Tibial nerve (tissue), 4 donors: ENCODE data around the gene PPP1R7.

Experiments
- EP300 ChIP-seq, 2 donors: sonication (generic); formaldehyde crosslinking; IDR thresholded peaks; one replicate each; pipeline ENCODE4 v1.6.1; 2017; ENCODE audit warnings: antibody characterized with exemption in 2 of 2, mild to moderate bottlenecking in 1 of 2
- POLR2A ChIP-seq, 2 donors: fragments of 450-650 bp; IDR thresholded peaks; one replicate each; pipeline ENCODE4 v1.6.1; 2017; ENCODE audit warnings: antibody characterized with exemption in 2 of 2, mild to moderate bottlenecking in 2 of 2, moderate library complexity in 2 of 2
- TF ChIP-seq, protein P1 (sequence below), 5 experiments: fragments of 200-600 bp in 3 of 5; fragments of 450-650 bp in 2 of 5; sonication (generic) in 3 of 5; IDR thresholded peaks; one replicate each; pipeline ENCODE4 v1.5.1; 2016 to 2019; ENCODE audit warnings: antibody characterized with exemption in 5 of 5, mild to moderate bottlenecking in 3 of 5, moderate library complexity in 2 of 5

DNA sequence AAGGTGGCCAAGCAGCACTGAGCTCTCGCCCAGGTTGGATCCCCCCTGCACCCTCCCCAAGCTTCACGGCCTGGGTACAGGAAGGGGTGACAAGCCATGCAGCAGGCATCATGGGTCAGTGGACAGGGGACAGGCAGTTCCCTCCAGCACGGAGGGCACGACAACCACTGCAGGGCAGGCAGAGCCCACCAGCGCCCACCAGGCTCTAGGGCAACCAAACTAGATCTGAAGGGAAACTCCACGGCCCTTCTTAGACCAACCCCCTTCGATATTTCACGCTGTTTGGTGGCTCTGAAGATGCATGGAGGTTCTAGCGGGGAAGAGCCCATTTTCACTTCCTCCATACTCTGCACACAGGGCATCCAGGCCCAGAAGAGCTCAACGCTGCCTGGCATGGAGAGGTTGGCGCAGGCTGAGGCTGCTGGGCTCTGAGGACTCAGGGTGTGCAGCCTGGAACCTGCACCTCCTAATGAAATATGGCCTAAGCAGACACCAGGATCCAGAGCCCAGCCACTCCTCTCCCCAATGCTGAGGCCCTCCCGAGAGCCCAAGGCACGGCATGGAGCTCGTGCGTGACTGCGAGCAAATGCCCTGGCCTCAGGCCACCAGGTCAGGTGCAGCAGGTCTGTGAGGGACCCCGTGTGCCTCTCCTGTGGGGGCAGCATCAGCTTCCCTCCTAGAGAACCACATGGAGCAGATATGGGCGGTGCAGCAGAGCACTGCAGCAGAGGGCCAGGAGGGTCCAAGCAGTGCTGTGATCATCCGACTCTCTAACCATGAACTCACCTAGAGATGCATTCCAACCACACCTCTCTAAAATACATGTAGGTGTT, 39.4 kb upstream of the PPP1R7 start:
- TF ChIP-seq, protein P1, sequence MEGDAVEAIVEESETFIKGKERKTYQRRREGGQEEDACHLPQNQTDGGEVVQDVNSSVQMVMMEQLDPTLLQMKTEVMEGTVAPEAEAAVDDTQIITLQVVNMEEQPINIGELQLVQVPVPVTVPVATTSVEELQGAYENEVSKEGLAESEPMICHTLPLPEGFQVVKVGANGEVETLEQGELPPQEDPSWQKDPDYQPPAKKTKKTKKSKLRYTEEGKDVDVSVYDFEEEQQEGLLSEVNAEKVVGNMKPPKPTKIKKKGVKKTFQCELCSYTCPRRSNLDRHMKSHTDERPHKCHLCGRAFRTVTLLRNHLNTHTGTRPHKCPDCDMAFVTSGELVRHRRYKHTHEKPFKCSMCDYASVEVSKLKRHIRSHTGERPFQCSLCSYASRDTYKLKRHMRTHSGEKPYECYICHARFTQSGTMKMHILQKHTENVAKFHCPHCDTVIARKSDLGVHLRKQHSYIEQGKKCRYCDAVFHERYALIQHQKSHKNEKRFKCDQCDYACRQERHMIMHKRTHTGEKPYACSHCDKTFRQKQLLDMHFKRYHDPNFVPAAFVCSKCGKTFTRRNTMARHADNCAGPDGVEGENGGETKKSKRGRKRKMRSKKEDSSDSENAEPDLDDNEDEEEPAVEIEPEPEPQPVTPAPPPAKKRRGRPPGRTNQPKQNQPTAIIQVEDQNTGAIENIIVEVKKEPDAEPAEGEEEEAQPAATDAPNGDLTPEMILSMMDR (IDR thresholded peaks at IDR 0.05): no peak
- TF ChIP-seq POLR2A (IDR thresholded peaks at IDR 0.05) (no peak), EP300 (IDR thresholded peaks at IDR 0.05) (no peak)
